NCI-H2107 (cell line): ENCODE data around the gene GRHL3.

Experiments
- DNase-seq: peaks from one replicate; lab custom pipeline; 2025; lab: John Stamatoyannopoulos, UW

Gene GRHL3

GRCh38 chr1:24373044-24373443 lies 53.9 kb downstream of the GRHL3 start:
- DNase-seq = no peak

GRCh38 chr1:24373710-24374109 lies 54.6 kb downstream of the GRHL3 start:
- no peak for DNase-seq

GRCh38 chr1:24374891-24375786 lies 56.0 kb downstream of the GRHL3 start:
- DNase-seq = no peak

GRCh38 chr1:24379733-24380315 lies 60.7 kb downstream of the GRHL3 start:
- no peak for DNase-seq

- no peak for DNase-seq
Observed at GRCh38 chr1:24380508-24380907, 61.4 kb downstream of the GRHL3 start.

GRCh38 chr1:24381256-24381655 lies 62.1 kb downstream of the GRHL3 start:
- DNase-seq = no peak

GRCh38 chr1:24382165-24382577 lies 63.0 kb downstream of the GRHL3 start:
- DNase-seq = no peak

- DNase-seq = no peak
Observed at GRCh38 chr1:24383381-24383940, 64.3 kb downstream of the GRHL3 start.

GRCh38 chr1:24384251-24385090 lies 65.3 kb downstream of the GRHL3 start:
- no peak for DNase-seq

- no peak for DNase-seq
Observed at GRCh38 chr1:24385160-24385940, 66.2 kb downstream of the GRHL3 start.

- no peak for DNase-seq
Observed at GRCh38 chr1:24386241-24386640, 67.1 kb downstream of the GRHL3 start.

GRCh38 chr1:24386931-24387330 lies 67.8 kb downstream of the GRHL3 start:
- no peak for DNase-seq

GRCh38 chr1:24387636-24388175 lies 68.5 kb downstream of the GRHL3 start:
- DNase-seq = no peak

- no peak for DNase-seq
Observed at GRCh38 chr1:24388331-24388885, 69.3 kb downstream of the GRHL3 start.

GRCh38 chr1:24389231-24389678 lies 70.1 kb downstream of the GRHL3 start:
- no peak for DNase-seq

GRCh38 chr1:24390924-24391782 lies 72.0 kb downstream of the GRHL3 start:
- peak; percentile 17 for DNase-seq

- peak; percentile 23 for DNase-seq
Observed at GRCh38 chr1:24391882-24392603, 72.9 kb downstream of the GRHL3 start.

GRCh38 chr1:24392604-24392946 lies 73.4 kb downstream of the GRHL3 start:
- no peak for DNase-seq

- DNase-seq = no peak
Observed at GRCh38 chr1:24392982-24393650, 74.0 kb downstream of the GRHL3 start.
